CD1c-positive myeloid dendritic cell (primary cell): Measurements from ENCODE around the gene CCDC186.

Experiments used
- DNase-seq: peaks from one replicate; pipeline ENCODE4 v3.0.0-alpha.2; 2016; ENCODE audit errors: extremely low spot score

The CCDC186 gene

GRCh38 chr10:114110174-114110972 is 63.6 kb downstream of the CCDC186 start:
- no peak for DNase-seq

GRCh38 chr10:114103284-114103683 is 70.7 kb downstream of the CCDC186 start:
- peak; percentile 67 for DNase-seq

- DNase-seq: peak; percentile 30
Observed at GRCh38 chr10:114102256-114102655, 71.7 kb downstream of the CCDC186 start.

- DNase-seq: peak; percentile 23
Observed at GRCh38 chr10:114100848-114101741, 72.9 kb downstream of the CCDC186 start.

GRCh38 chr10:114096864-114097263 is 77.1 kb downstream of the CCDC186 start:
- no peak for DNase-seq

GRCh38 chr10:114095559-114096337 is 78.3 kb downstream of the CCDC186 start:
- no peak for DNase-seq

GRCh38 chr10:114094795-114095194 is 79.2 kb downstream of the CCDC186 start:
- DNase-seq: no peak

- DNase-seq: no peak
Observed at GRCh38 chr10:114087655-114088054, 86.3 kb downstream of the CCDC186 start.

GRCh38 chr10:114087255-114087654 is 86.7 kb downstream of the CCDC186 start:
- no peak for DNase-seq

- DNase-seq: no peak
Observed at GRCh38 chr10:114084215-114084614, 89.8 kb downstream of the CCDC186 start.

- no peak for DNase-seq
Observed at GRCh38 chr10:114083040-114083439, 91.0 kb downstream of the CCDC186 start.

GRCh38 chr10:114081911-114082583 is 92.0 kb downstream of the CCDC186 start:
- no peak for DNase-seq

- peak; percentile 19 for DNase-seq
Observed at GRCh38 chr10:114079421-114079820, 94.6 kb downstream of the CCDC186 start.

GRCh38 chr10:114078346-114078745 is 95.7 kb downstream of the CCDC186 start:
- no peak for DNase-seq

- no peak for DNase-seq
Observed at GRCh38 chr10:114077815-114078219, 96.2 kb downstream of the CCDC186 start.

- DNase-seq: peak; percentile 71
Observed at GRCh38 chr10:114077347-114077746, 96.7 kb downstream of the CCDC186 start.

GRCh38 chr10:114075093-114075492 is 98.9 kb downstream of the CCDC186 start:
- DNase-seq: no peak

GRCh38 chr10:114073395-114074186 is 100.4 kb downstream of the CCDC186 start:
- peak; percentile 17 for DNase-seq

- peak; percentile 81 for DNase-seq
Observed at GRCh38 chr10:114071178-114071577, 102.8 kb downstream of the CCDC186 start.
